Measurements from ENCODE around the gene PPP3CB.

GRCh38 chr10:73485320-73485719 is 10.5 kb downstream of the PPP3CB start:
- no peak for TF ChIP-seq CTCF (conservative IDR thresholded peaks at IDR 0.05)
- TF ChIP-seq EZH2 (IDR thresholded peaks at IDR 0.05; ENCODE audit: low read depth): no peak

All from PC-9 (cell line).